Renal pelvis (tissue), 4 donors: ENCODE data around the gene PRKG1. TPM values are rescaled to one million over a fixed set of nuclear protein-coding genes. Genes with fewer than 3 reads are reported as not detected.
"Not testable (repeated sequence)": the region's sequence is repeated elsewhere in the genome, so short reads cannot be mapped to it uniquely, and the experiment has no call there.

ENCODE experiments used
- DNase-seq: peaks from one replicate; pipeline ENCODE4 v3.0.0-alpha.2; 2013
- polyA plus RNA-seq, 3 donors: library from polyadenylated mRNA; unstranded; fragments of 120-200 nt; gene quantifications; one replicate each; pipeline ENCODE4 v1.2.1, GENCODE V29; 2013; ENCODE audit not compliant: insufficient read length in 3 of 3

Gene PRKG1
- polyA plus RNA-seq, 3 donors: 10.7 to 12.2 (median 11.3) TPM

- no peak for DNase-seq
Measured at GRCh38 chr10:52210161-52210560, 1135.9 kb downstream of the PRKG1 start.

- DNase-seq: no peak
Measured at GRCh38 chr10:52212062-52212461, 1137.8 kb downstream of the PRKG1 start.

GRCh38 chr10:52212802-52213201, 1138.5 kb downstream of the PRKG1 start:
- no peak for DNase-seq

- DNase-seq: no peak
Measured at GRCh38 chr10:52213321-52213752, 1139.0 kb downstream of the PRKG1 start.

- peak; percentile 80 for DNase-seq
Measured at GRCh38 chr10:52215745-52216361, 1141.6 kb downstream of the PRKG1 start.

GRCh38 chr10:52216852-52217251, 1142.6 kb downstream of the PRKG1 start:
- DNase-seq: peak; percentile 85

GRCh38 chr10:52217531-52217930, 1143.2 kb downstream of the PRKG1 start:
- no peak for DNase-seq

GRCh38 chr10:52220947-52221346, 1146.7 kb downstream of the PRKG1 start:
- no peak for DNase-seq

- no peak for DNase-seq
Measured at GRCh38 chr10:52221923-52222322, 1147.6 kb downstream of the PRKG1 start.

- no peak for DNase-seq
Measured at GRCh38 chr10:52226197-52226847, 1152.0 kb downstream of the PRKG1 start.

- no peak for DNase-seq
Measured at GRCh38 chr10:52228556-52228955, 1154.3 kb downstream of the PRKG1 start.

- DNase-seq: no peak
Measured at GRCh38 chr10:52229291-52229931, 1155.1 kb downstream of the PRKG1 start.

- DNase-seq: no peak
Measured at GRCh38 chr10:52232561-52233350, 1158.5 kb downstream of the PRKG1 start.

GRCh38 chr10:52233351-52233991, 1159.2 kb downstream of the PRKG1 start:
- DNase-seq: not testable (repeated sequence)

- DNase-seq: no peak
Measured at GRCh38 chr10:52239771-52240170, 1165.5 kb downstream of the PRKG1 start.

- no peak for DNase-seq
Measured at GRCh38 chr10:52245547-52245946, 1171.3 kb downstream of the PRKG1 start.

GRCh38 chr10:52247929-52248328, 1173.6 kb downstream of the PRKG1 start:
- not testable (repeated sequence) for DNase-seq

GRCh38 chr10:52248697-52249306, 1174.5 kb downstream of the PRKG1 start:
- no peak for DNase-seq

GRCh38 chr10:52249850-52250395, 1175.6 kb downstream of the PRKG1 start:
- DNase-seq: no peak

GRCh38 chr10:52250510-52250909, 1176.2 kb downstream of the PRKG1 start:
- DNase-seq: no peak

- DNase-seq: peak; percentile 4
Measured at GRCh38 chr10:52252307-52252706, 1178.0 kb downstream of the PRKG1 start.
